Naive thymus-derived CD8-positive, alpha-beta T cell (primary cell): Measurements from ENCODE around the gene SNCAIP. TPM values are rescaled to one million over a fixed set of nuclear protein-coding genes. Genes with fewer than 3 reads are reported as not detected.

Experiments used
- ATAC-seq, 2 donors: fragments of 150-1000 bp; cut with Tn5 transposase in 1 of 2; sonication (Bioruptor Pico), chemical (Tn5 transposase) in 1 of 2; 1 replicate in 1 of 2; 2 replicates in 1 of 2; pipeline ENCODE4 v1.10.0; 2021; ENCODE audit warnings: mild to moderate bottlenecking in 2 of 2, moderate library complexity in 2 of 2
- POLR2A ChIA-PET: fragments of 350-600 bp; sonication (Branson Sonifier 250); formaldehyde crosslinking; loops from one replicate; lab custom pipeline; 2021; ENCODE audit warnings: antibody characterized with exemption; lab: Charles Lee
- DNase-seq, 10 donors: peaks; one replicate each; pipeline versions ENCODE4 v3.0.0 to v3.0.0-alpha.2; 2020 to 2022
- H3K27ac Mint-ChIP-seq, 10 donors: one replicate each; pipeline ENCODE4 v1.8.0; 2020 to 2022; ENCODE audit warnings: mild to moderate bottlenecking in 10 of 10, mixed read lengths in 10 of 10, moderate library complexity in 4 of 10, inconsistent platforms in 1 of 10
- H3K27me3 Mint-ChIP-seq, 5 donors: one replicate each; pipeline ENCODE4 v1.8.0; 2021 to 2022; ENCODE audit warnings: mixed read lengths in 5 of 5
- H3K36me3 Mint-ChIP-seq, 3 donors: one replicate each; pipeline ENCODE4 v1.8.0; 2020 to 2022; ENCODE audit warnings: mixed read lengths in 3 of 3, mild to moderate bottlenecking in 2 of 3, inconsistent platforms in 1 of 3
- H3K4me1 Mint-ChIP-seq, 4 donors: one replicate each; pipeline ENCODE4 v1.8.0; 2021 to 2022; ENCODE audit warnings: mixed read lengths in 4 of 4
- H3K4me3 Mint-ChIP-seq, 10 donors: one replicate each; pipeline ENCODE4 v1.8.0; 2020 to 2022; ENCODE audit warnings: mild to moderate bottlenecking in 10 of 10, mixed read lengths in 10 of 10, moderate library complexity in 6 of 10, inconsistent platforms in 1 of 10
- H3K9me3 Mint-ChIP-seq, 9 donors: one replicate each; pipeline ENCODE4 v1.8.0; 2020 to 2022; ENCODE audit warnings: mixed read lengths in 9 of 9, mild to moderate bottlenecking in 3 of 9, inconsistent platforms in 1 of 9, moderate library complexity in 1 of 9
- polyA plus RNA-seq, 3 donors: library from polyadenylated mRNA; unstranded; fragments of 300-500 nt; fragmentation: Illumina TruSeq; gene quantifications; one replicate each; pipeline ENCODE4 v1.2.3, GENCODE V29; 2021
- total RNA-seq, 8 experiments: library from RNA in 2 of 8; stranded (reverse) in 2 of 8; gene quantifications; one replicate each; pipeline ENCODE4 v1.2.3 and lab custom pipeline; 2021 to 2026

SNCAIP gene
- total RNA-seq (not detected), polyA plus RNA-seq (not detected), total RNA-seq (lab: John Stamatoyannopoulos, UW) (0 reads per million in 6 experiments)

DNA sequence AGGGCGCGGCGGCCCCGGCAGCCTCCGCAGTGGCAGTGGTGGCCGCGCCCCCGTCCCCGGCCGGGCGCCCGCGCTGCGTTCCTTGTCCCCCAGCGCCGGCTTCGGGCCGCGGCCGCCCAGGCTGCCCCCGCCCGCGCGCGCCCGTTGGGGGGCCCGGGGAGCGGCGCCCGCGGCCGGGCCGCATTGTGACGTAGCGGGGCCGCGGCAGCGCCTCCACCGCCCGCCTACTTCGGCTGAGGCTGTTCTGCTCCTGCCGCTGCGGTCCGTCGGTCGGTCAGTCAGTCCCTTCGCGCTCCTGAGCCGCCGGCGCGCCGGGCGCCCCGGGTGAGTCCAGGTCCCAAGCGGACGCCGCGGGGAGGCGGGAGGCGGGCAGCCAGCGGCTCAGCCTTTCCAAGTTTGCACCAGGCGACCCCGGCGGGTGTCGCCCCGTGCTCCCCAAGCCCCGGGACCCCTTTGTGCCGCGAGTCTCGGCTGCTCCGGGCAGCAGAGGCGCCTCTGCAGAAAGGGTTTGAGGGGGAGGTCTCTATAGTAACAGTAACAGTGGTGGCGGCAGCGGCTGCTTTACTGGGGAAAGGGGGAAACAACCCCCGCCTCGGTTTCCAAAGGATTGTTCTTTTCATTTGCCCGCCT lies at the start of gene SNCAIP:
TSS of gene SNCAIP (plus strand) at position 277 of the 630 bp plus-strand sequence. CDS start 78,898 bp downstream, outside the sequence.
- Mint-ChIP-seq H3K27ac (no peak within 1 kb of the TSS), H3K4me3 (peak within 1 kb of the TSS in 7 of 10 donors; percentile 4 to 67 (median 53)), H3K27me3 (peaks cover 33 to 64% (median 48%) of the 10 kb centered on the region in 5 donors), H3K9me3 (peaks cover 0 to 9% (median 2%) of the 10 kb centered on the region in 9 donors), H3K36me3 (peaks cover 0 to 4% (median 0%) of the 10 kb centered on the region in 3 donors), H3K4me1 (peaks cover 0 to 16% (median 14%) of the 10 kb centered on the region in 4 donors)
- ATAC-seq (no peak), DNase-seq (no peak)
- POLR2A ChIA-PET, result no interaction called here

- POLR2A ChIA-PET, result no interaction called here
- no peaks in the 10 kb centered on the region for H3K36me3 Mint-ChIP-seq
- ATAC-seq (no peak), DNase-seq (no peak)
- H3K27ac Mint-ChIP-seq, result no peak overlapping the region
- H3K9me3 Mint-ChIP-seq, result peaks cover 1 to 13% (median 7%) of the 10 kb centered on the region in 9 donors
- H3K27me3 Mint-ChIP-seq, result peaks cover 3 to 20% (median 6%) of the 10 kb centered on the region in 5 donors
- no peaks in the 10 kb centered on the region for H3K4me1 Mint-ChIP-seq
- H3K4me3 Mint-ChIP-seq, result no peak overlapping the region
Observed at GRCh38 chr5:122263352-122264030, 48.5 kb upstream of the SNCAIP start.

DNA sequence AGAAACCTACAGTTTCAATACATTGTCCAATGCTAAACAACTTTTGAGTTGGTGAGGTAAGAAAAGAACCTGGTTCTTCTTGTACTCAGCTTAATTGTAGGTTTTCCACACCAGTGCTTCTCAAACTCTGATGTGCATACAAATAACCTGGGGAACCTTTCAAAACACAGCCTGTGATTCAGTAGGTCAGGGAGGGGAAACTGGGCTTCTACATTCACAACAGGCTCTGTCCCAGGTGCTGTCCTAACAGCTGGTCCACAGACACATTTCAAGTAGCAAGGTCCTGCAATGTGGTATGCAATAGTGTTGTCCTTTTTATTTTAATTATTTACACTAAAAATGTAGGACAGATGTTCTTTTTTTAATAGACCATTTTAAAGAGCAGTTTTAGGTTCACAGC lies 47.4 kb upstream of the SNCAIP start:
- Mint-ChIP-seq H3K4me1 (no peaks in the 10 kb centered on the region), H3K9me3 (peaks cover 0 to 16% (median 4%) of the 10 kb centered on the region in 9 donors), H3K36me3 (no peaks in the 10 kb centered on the region), H3K4me3 (no peak overlapping the region), H3K27ac (no peak overlapping the region), H3K27me3 (peaks cover 3 to 20% (median 6%) of the 10 kb centered on the region in 5 donors)
- POLR2A ChIA-PET, result no interaction called here
- no peak for ATAC-seq
- no peak for DNase-seq

GRCh38 chr5:122267185-122267584 lies 44.9 kb upstream of the SNCAIP start:
- Mint-ChIP-seq H3K4me3 (no peak overlapping the region), H3K4me1 (no peaks in the 10 kb centered on the region), H3K9me3 (peaks cover 0 to 29% (median 6%) of the 10 kb centered on the region in 9 donors), H3K27ac (no peak overlapping the region), H3K36me3 (no peaks in the 10 kb centered on the region), H3K27me3 (peaks cover 3 to 19% (median 6%) of the 10 kb centered on the region in 5 donors)
- DNase-seq (no peak), ATAC-seq (no peak)
- POLR2A ChIA-PET, result no interaction called here

- DNase-seq (no peak), ATAC-seq (no peak)
- Mint-ChIP-seq H3K4me1 (no peaks in the 10 kb centered on the region), H3K9me3 (peaks cover 0 to 36% (median 5%) of the 10 kb centered on the region in 9 donors), H3K27me3 (no peaks in the 10 kb centered on the region), H3K4me3 (no peak overlapping the region), H3K36me3 (no peaks in the 10 kb centered on the region), H3K27ac (no peak overlapping the region)
- POLR2A ChIA-PET, result no interaction called here
Observed at GRCh38 chr5:122273696-122274095, 38.3 kb upstream of the SNCAIP start.

- Mint-ChIP-seq H3K4me3 (no peak overlapping the region), H3K4me1 (no peaks in the 10 kb centered on the region), H3K27me3 (peaks cover 0 to 5% (median 0%) of the 10 kb centered on the region in 5 donors), H3K36me3 (peaks cover 0 to 7% (median 0%) of the 10 kb centered on the region in 3 donors), H3K9me3 (peaks cover 0 to 52% (median 21%) of the 10 kb centered on the region in 9 donors), H3K27ac (no peak overlapping the region)
- DNase-seq, result no peak
- POLR2A ChIA-PET, result no interaction called here
- no peak for ATAC-seq
Observed at GRCh38 chr5:122283592-122283991, 28.4 kb upstream of the SNCAIP start.

GRCh38 chr5:122286541-122286940 lies 25.5 kb upstream of the SNCAIP start:
- POLR2A ChIA-PET, result no interaction called here
- Mint-ChIP-seq H3K9me3 (peaks cover 0 to 41% (median 15%) of the 10 kb centered on the region in 9 donors), H3K27ac (no peak overlapping the region), H3K4me1 (no peaks in the 10 kb centered on the region), H3K4me3 (no peak overlapping the region), H3K27me3 (peaks cover 0 to 5% (median 0%) of the 10 kb centered on the region in 5 donors), H3K36me3 (peaks cover 0 to 7% (median 0%) of the 10 kb centered on the region in 3 donors)
- no peak for ATAC-seq
- DNase-seq, result no peak

DNA sequence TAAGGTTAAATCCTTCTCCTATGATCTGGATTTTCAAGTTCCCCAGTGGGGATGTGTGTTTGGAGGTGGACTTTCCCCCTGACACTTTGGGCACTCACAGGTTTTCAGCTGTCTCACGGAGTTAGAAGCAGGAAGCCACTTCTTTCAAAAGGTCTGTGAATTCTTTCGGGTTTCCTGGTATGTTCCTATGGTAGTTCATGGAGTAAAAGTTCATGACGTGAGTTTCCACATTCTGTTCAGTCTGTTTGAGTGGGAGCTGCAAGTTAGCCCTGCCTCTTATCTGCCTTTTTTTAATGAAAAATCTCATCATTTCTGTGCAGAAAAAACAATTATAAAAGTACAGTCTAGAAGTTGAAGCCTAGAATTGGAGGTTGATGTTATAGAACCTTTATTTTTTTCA lies 24.9 kb upstream of the SNCAIP start:
- Mint-ChIP-seq H3K27ac (no peak overlapping the region), H3K9me3 (peaks cover 0 to 41% (median 12%) of the 10 kb centered on the region in 9 donors), H3K36me3 (peaks cover 0 to 6% (median 0%) of the 10 kb centered on the region in 3 donors), H3K4me3 (no peak overlapping the region), H3K4me1 (no peaks in the 10 kb centered on the region), H3K27me3 (peaks cover 0 to 5% (median 0%) of the 10 kb centered on the region in 5 donors)
- no peak for DNase-seq
- POLR2A ChIA-PET, result no interaction called here
- ATAC-seq, result no peak

GRCh38 chr5:122291000-122291901 lies 20.8 kb upstream of the SNCAIP start:
- POLR2A ChIA-PET, result no interaction called here
- H3K4me1 Mint-ChIP-seq, result no peaks in the 10 kb centered on the region
- H3K36me3 Mint-ChIP-seq, result no peaks in the 10 kb centered on the region
- no peak overlapping the region for H3K4me3 Mint-ChIP-seq
- DNase-seq (no peak), ATAC-seq (no peak)
- H3K9me3 Mint-ChIP-seq, result peaks cover 0 to 11% (median 0%) of the 10 kb centered on the region in 9 donors
- H3K27me3 Mint-ChIP-seq, result peaks cover 0 to 8% (median 3%) of the 10 kb centered on the region in 5 donors
- no peak overlapping the region for H3K27ac Mint-ChIP-seq

DNA sequence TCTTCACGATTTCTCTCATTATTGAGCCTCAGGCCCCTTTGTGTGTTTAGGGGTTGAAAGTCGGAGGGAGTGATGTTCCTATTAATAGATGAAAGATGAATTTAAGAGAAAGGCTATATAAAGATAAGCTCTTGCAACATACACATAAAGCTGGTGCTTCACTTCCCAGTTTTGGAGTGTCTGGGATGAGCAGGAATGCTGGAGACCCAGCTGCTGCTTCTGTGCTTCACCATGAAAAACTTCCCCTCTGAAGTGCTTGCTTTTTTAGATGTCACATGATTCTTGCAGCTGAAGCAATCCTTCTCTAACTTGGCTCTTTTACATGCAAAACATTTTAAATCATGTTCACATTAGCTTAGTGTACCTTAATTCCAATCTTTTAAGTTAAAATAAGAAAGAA lies 19.7 kb upstream of the SNCAIP start:
- DNase-seq (no peak), ATAC-seq (no peak)
- POLR2A ChIA-PET, result no interaction called here
- Mint-ChIP-seq H3K4me1 (no peaks in the 10 kb centered on the region), H3K9me3 (peaks cover 0 to 5% (median under 1%) of the 10 kb centered on the region in 9 donors), H3K27me3 (peaks cover 0 to 8% (median 3%) of the 10 kb centered on the region in 5 donors), H3K36me3 (no peaks in the 10 kb centered on the region), H3K27ac (no peak overlapping the region), H3K4me3 (no peak overlapping the region)

DNA sequence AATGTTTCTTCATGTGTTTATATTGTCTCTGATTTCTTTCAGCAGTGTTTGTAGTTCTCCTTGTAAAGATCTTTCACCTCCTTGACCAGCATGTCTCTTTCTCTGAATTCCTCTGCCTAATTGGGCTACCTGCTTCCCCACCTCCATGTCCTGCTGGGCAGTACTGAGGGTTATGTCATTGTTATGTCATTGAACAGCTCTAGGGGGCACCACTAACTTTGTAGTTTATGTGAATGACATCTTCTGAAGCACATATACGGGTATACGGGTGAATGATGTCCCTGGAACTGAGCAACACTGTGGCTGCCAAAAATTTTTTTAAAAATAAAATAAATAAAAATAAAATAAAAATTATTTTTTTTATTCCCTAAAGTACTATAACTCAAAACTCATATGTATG lies 16.9 kb upstream of the SNCAIP start:
- Mint-ChIP-seq H3K27ac (no peak overlapping the region), H3K9me3 (peaks cover 0 to 5% (median 0%) of the 10 kb centered on the region in 9 donors), H3K4me1 (no peaks in the 10 kb centered on the region), H3K36me3 (no peaks in the 10 kb centered on the region), H3K4me3 (no peak overlapping the region), H3K27me3 (peaks cover 0 to 8% (median 6%) of the 10 kb centered on the region in 5 donors)
- ATAC-seq (no peak), DNase-seq (no peak)
- POLR2A ChIA-PET, result no interaction called here

GRCh38 chr5:122296871-122297270 lies 15.2 kb upstream of the SNCAIP start:
- Mint-ChIP-seq H3K4me1 (no peaks in the 10 kb centered on the region), H3K27ac (no peak overlapping the region), H3K36me3 (no peaks in the 10 kb centered on the region), H3K4me3 (no peak overlapping the region), H3K9me3 (peaks cover 0 to 5% (median 0%) of the 10 kb centered on the region in 9 donors), H3K27me3 (peaks cover 0 to 8% (median 6%) of the 10 kb centered on the region in 5 donors)
- ATAC-seq (no peak), DNase-seq (no peak)
- POLR2A ChIA-PET, result no interaction called here
